ENCODE measurements around the gene SLFN14.
"Not testable (repeated sequence)": the region's sequence is repeated elsewhere in the genome, so short reads cannot be mapped to it uniquely, and the experiment has no call there.

The SLFN14 gene

DNA sequence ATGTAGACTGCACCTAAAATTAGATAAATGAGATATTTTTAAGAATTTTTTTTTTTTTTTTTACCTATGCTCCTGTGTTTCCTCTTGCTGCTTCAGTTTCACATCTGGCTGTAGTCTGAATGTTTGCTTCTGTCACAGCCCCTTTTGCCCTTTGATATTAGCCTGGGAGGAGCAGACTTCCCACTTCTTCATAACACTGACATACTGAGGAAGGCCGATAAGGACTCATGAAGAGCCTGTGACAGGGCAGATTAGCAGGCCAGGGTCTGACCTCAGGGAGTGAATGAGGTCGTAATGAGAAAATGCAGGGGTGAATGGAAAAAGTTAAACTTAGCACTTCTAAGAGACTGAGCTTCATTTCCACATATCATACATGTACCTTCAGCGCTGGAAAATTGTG is at the start of gene SLFN14:
Gene SLFN14, minus strand, starts transcription at position 117 of the 400 bp plus-strand sequence. CDS start 2,757 bp downstream, outside the sequence.
- no peak for DNase-seq

DNA sequence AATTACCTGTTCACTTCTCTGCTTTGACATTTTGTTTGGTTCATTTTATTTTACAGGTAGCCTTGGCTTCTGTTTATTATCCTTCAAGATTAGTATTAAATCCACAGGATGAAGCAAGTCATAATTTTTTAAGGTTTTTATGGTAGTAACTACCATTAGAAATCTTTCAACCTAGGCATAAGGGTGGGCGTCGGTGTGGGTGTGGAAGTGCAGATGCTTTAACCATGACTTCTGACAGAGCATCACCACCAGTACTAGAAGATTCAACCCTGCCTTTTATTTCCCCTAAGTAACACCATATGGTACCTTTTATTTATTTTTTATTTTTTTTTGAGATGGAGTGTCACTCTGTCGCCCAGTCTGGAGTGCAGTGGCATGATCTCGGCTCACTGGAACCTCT is 49.2 kb upstream of the SLFN14 start:
- DNase-seq = no peak

DNA sequence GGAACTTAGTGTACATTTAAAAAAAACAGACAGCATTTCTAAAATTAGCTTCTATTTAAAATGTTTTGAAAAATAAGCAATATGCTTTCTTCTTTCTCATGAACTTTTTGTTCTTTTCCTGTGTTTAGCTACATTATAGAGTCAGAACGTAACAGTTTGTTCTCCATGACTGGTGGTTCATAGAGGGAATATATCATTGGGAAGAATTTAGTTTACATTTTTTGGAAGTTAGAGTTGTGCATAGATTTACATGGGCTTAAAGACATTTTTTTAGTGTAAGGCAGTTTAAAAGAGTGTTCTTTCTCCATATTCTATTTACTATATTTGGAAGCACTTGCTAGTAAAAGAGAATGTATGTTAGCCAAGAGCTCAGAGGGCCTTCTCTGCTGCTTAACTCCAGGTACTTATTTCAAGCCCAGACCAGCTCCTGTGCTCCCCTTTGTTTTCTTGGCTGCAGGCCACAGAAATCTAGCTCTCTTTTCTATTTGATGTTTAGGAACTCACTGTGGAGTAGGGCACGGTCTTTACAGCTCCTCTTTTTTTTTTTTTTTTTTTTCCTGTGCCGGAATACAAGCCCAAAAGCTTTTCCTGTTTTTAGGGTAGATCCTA is 46.7 kb upstream of the SLFN14 start:
- DNase-seq = no peak

DNA sequence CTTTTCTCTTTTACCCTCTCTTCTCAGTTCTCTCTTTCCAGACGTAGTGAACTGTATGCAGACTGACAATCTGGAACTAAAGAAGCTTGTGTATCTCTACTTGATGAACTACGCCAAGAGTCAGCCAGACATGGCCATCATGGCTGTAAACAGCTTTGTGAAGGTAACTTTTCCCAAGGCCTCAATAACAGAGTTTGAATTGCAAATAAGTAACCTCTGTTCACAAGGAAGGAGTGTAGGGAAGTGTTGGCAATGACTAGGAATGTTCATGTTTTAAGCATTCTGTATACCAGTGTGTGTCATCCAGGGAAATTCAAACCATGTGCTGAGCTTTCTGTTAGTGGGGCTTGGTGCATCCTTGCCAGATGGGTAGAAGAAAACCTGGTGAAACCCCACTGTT is 45.1 kb upstream of the SLFN14 start:
- DNase-seq = no peak

DNA sequence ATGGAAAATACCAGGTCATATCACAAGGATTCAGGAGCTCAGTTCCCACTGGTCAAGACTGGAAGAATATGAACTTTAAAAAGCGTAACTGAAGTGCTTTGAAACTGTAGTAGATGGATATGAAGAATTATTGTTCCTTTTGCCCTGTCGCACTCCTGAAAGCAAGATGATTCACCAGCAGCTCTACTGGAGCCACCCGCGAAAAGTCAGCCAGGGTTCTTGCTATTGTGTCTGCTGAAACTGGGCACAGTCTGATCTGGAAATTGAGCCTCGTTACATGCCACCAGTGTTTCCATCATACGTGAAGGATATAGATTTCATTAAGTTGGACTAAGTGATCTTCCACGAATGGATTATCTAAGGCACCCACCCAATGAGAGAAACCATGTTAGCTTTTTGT is 43.1 kb upstream of the SLFN14 start:
- no peak for DNase-seq

DNA sequence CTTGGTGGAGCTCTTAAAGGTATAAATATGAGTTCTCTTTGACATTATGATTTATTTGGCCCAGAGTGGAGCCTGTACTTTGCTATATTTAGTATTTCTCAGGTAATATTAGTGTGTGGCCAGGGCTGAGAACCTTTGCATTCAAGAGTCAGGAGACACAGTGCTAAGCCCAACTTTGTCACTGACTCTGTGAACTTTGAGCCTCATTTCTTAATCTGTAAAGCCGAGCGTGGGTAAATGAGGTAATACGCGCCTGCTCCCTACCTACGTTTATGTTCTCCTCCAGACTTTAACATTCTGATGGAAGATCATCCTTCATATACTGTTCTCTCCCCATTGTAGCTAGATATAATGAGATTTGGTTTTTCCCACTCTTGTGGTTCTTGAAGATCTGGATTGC is 37.0 kb upstream of the SLFN14 start:
- DNase-seq = no peak

DNA sequence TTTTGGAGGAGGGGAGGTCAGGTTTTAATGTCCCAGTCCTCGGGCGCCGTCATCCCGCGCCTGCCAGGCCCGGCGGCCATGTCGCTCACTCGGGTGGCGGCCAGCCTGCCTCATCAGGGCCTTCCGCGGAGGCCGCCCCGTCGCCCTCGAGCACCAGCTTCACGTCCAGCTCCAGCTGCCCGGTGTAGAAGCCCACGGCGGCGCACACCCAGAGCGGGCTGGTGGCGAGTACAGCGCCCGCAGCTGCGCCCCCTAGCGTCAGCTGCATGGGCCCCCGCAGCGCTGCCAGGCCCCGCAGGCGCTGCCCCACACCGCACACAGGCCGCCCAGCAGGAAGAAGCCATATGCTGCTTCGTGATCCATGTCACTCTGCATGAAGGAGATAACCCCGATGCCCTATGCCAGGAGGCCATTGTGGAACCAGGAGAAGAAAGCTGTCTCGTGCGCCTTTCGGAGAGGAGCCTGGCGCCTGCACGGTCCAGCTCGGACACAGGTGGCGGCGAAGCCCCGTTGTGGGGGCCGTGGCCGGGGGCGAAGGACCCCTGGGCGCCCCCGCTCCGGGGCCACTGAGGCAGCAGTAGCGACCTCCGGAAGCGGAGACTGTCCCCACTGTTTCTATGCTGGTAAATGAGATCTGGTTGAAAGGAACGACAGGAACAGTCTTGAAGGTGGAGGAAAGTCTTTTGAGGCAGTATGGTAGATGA is 36.1 kb upstream of the SLFN14 start:
- no peak for DNase-seq

DNA sequence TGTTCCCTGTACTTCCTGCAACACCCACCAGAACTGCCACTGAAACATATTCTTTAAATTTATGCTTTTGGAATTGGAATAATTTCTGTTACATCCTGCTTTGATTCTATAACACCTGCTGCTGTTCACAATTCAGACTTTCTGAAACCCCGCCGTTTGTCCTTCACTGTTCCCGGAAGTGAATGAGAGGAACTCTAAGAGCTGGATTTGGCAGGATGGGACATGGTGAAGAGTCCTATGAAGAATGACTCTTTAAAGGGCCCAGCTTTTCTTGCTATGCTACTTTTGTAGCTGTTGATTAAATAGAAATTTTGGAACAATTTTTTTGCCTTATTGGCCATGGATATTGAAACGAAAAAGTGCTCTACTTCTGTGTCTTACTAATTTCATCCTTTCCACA is 35.5 kb upstream of the SLFN14 start:
- no peak for DNase-seq

DNA sequence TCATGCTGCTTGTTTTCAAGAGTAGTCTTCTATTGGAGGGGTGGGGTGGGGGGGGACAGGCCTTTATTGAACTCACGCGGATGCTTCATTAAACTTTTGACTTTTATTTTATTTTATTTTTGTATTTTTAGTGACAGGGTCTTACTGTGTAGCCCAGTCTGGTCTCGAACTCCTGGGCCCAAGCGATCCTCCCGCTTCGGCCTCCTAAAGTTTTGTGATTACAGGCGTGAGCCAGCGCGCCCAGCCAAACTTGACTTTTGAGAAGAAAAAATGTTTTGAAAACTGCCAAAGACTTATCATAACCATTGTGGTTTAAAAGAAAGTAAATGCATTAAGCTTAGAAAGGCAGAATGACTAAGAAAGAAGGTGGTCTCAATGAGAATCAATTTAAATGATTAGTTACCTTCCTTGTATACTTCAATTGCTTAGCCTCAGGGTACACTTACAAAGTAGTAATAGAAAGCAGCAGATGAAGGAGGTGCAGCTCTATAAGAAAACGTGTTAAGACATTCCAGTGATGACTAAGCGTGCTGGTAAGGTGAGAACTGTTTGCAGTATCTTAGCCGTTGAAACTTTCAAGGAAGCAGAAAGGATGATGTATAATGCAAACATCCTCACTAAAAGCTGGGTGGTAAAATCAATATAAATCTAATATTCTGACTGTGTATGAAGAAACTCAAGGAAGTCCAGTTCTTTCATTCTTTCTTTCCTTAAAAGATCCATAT is 27.7 kb upstream of the SLFN14 start:
- no peak for DNase-seq

DNA sequence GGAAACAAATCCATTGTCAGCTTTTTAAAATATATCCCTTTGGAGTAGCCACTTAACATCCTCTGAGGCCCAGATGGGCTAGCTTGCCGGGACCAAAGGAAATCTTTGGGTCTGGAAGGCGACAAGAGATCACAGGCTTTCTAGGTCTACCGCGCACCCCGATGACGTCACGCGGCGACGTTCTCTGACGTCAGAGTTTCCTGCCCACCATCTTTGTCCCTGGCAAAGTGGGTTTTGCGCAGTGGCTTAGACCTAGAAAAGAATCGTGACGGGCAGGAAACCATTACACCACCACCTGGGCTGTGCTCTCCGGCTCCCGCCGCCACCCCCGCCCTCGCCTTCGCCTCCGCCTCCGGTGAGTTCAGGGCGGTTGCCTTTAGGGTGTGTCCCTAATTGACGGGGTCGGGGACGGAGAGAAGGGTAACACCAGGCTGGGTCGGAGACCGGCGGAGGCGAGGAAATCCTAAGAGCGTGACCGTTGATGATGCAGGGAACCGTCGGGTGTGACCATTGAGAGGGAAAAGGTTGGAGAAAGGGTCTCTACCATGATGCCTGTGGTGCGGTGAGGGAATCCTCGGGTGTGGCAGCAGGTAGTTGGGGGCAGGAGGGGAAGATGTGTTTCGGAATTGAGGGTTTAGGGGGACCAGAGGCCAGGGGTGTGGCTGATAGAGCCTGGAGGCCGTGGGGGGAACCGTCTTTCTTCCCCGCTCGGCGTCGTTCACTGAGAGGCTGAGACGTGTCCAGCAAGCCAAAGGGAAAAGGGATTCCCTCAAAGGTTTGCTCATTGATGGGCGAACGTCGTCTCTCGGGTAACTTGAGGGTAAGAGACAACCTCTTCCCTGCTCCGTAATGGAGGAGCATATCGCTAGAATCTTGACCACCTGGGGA is 26.7 kb upstream of the SLFN14 start, which contains the start of gene AP2B1:
Gene AP2B1, plus strand, starts transcription at position 249 of the 888 bp plus-strand sequence. CDS start 6,709 bp downstream, outside the sequence.
- peak; percentile 85 to 91 for DNase-seq

DNA sequence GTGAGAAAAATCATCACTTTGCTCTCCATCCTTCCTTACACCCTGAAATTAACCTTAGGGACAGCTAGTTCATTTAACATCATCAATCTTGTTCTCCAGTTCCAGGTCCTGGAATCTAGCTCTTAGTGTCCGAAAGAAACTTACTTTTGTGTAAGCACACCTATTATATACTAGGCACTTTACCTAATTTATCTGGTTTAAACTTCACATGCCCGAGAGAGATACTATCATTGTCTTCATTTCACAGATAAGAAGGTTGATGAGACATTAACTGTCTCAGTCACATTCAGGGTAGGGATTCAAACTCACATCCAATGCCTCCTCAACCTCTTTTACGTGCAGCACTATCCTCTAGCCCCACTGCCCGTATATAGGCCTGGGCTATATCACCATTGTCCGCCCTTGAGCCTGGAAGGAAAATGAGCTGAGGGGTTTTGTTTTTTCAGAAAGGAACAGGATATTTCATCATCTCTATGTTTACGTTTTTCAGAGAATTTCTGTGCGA is 26.0 kb upstream of the SLFN14 start:
- DNase-seq = no peak

DNA sequence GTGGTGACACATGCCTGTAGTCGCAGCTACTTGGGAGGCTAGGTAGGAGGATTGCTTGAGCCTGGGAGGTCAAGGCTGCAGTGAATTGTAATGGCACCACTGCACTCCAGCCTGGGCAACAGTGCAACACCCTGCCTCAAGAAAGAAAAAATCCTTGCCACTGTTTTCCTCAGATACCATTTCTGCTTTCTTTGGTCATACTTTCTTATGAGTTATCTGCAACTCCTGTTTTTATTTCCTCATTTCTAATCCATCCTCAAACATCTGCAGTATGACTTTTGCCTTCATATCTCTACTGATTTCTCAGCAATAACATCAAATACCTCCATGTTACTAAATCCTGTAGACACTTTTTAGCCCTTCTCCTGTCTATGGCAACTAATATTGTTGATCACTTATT is 23.4 kb upstream of the SLFN14 start:
- no peak for DNase-seq

DNA sequence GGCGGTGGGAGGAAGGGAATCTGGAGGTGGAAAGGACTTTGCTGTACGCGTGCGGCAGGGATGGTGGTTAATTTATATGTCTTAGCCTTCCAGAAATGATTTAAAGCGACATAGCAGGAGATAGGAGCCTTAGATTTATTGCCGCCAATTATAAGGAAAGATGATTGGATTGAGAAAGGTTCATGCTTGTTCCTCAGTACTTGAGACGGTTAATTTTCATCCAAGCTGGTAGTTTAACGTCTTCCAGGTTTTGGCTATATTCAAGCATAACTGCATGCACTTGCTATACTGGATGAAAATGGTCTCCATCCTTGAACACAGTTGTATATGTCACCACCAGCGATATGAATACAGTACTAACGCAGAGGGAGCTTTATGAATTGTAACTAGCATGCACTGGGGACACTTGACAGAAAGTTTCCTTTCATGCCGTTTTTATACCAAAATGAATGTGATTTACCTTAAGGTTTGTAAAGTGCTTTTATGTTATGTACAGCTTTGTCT is 18.4 kb upstream of the SLFN14 start:
- no peak for DNase-seq

DNA sequence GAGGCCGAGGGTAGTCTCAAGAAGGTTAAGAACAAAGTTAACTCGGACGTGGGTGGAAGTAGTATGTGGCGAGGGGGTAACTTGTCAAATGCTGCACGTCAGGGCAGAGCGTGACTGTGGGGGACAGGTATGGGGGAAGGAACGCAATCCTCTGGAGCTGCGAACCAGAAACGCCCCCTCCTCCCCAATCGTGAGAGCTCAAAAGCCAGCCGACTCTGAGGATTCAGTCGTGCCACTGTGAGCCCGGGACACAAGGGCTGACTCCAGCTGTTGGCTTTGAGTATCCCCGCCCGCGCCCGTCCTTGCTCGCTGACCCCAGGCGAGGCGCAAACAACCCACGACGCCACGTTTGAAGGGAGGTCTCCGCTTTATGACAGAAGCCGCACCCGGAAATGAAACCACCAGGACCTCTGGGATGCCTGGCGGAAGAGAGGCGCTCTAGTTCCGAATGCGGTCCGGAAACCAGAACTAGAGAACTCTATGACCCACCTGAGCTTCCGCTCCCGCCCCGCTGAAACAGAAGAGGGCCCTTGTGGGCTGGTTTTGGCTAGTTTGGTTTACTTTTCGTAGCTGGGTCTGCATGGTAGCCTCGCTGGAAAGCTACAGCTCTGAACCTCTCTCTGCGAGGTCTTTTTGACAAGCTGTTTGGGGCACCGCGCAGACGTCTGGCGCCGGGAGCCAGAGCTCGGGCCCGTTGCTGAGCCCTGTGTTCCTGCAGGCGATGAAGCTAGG is 17.7 kb upstream of the SLFN14 start, which contains the start of gene PEX12:
Gene PEX12, minus strand, starts transcription at position 375 of the 732 bp plus-strand sequence. CDS start 550 bp downstream, outside the sequence.
- peak; percentile 81 to 88 for DNase-seq

DNA sequence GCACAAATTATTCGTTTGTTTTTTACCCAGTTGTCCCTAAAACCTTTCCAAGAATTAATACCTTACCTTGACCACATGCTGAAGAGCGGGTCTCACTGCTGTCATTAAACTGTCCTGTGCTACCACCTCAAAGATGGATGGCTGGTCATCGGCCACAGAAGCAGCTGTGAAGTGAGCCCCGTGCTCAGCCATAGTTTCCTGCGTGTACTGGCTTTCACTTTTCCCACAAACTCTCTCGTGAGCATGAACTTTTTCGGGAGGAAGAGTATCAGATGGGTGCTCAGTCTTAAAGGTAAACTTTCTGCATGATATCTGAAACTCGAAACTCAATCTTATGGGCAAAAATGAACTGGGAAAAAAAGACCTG is 17.2 kb upstream of the SLFN14 start:
- no peak for DNase-seq

DNA sequence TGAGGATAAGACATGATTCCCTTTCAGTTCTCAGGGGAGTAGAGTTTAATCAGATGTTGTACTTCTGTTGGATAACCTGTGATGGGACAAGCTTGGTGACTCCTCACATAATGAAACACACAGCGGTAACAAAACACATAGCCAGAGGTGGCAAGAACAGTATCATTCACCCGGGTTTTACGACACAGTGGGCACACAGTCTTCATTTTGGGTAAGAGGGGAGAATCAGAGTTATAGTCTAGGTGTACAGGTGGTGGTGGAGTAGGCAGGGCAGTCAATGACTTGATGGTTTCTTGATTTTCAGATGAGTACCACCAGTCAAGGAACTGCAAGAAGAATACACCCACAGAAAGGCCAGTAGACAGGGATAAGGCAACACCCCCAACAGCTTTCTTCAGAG is 15.1 kb upstream of the SLFN14 start:
- no peak for DNase-seq

DNA sequence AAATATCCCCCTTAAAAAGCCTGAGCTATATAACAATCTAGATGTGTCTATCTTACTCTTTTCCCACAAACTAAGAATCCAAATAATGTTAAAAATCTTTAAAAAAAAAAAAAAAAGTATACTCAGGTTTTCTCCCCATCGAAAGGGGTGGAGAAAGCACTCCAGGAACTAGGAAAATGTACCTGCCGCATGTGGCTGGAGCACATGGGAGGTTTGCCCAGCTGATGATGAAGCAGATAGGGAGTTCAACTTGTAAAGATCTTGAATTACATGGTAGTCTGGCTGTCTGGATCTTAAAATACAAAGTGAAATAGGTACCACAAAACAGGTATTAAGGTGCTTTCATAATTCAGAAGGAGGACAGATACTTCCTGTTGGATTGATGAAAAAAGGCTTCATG is 8.8 kb upstream of the SLFN14 start:
- no peak for DNase-seq

DNA sequence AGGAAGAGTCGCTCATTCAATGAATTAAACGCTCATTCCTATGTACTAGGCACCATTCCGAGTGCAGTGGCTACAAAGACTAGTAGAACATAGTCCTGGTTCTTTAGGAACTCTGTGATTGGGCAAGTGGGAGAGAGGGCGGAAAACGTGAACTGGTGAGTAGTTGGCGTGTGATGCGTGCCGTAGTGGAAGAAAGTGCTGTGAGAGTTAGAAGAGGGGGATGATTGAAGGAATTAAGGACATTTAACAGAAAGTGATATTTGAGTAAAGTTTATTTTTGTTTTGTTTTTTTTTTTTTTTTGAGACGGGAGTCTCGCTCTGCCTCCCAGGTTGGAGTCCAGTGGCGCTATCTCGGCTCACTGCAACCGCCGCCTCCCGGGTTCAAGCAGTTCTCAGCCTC is 7.9 kb upstream of the SLFN14 start:
- peak; percentile 18 to 41 for DNase-seq

DNA sequence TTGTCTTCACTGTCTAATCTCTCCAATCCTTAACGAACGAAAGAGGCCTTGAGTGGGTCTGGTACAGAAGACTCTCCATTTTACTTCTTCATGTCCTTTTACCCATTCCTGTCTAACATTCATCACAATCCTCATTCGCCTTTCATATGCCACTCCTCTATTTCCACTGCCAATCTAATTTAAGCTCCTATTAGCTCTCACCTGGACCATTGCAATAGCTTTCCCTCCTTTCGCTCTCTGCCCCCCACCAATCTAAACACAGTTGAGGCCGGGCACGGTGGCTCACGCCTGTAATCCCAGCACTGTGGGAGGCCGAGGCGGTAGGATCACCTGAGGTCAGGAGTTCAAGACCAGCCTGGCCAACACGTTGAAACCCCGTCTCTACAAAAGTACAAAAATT is 6.3 kb upstream of the SLFN14 start:
- DNase-seq = no peak

DNA sequence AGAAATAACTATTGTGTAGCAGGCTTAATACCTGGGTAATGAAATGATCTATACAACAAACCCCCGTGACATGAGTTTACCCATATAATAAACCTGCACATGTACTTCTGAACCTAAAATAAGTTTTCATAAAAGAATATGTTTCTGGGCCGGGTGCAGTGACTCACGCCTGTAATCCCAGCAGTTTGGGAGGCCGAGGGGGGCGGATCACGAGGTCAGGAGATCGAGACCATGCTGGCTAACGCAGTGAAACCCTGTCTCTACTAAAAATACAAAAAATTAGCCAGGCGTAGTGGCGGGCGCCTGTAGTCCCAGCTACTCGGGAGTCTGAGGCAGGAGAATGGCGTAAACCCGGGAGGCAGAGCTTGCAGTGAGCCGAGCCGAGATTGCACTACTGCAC is 2.6 kb upstream of the SLFN14 start:
- not testable (repeated sequence) for DNase-seq

DNA sequence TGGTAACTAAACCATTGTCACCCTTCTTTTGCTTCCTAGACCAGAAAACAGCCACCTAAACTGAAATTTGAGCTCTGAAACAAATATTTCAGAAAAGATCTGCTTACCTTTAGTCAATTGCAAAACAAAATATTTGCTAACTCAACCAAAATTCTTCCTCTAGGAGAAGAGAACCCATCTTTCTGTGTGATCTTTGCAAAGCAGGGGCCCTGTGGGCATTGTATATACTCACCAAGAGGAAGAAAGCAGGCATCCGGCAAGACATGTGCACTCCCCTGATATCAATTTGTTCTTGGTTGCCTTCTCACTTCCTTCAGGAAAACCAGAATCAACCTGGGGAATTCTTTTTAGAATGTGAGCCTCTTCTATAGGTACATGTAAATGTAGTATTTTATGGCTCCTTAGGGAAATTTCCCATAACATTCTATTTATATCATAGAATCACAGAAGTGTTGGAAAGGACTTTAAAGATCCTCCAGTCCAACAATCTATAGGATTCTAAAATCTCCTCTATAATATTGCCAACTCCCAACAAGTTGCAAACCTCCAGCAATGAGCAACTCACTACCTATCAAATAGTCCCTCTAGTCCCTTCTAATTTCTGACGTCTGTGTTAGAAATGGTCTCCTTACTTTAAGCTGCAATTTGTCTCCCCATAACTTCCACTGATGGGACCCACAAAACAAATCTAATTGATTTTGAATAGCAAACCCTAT is 966 bp downstream of the SLFN14 start:
- DNase-seq = no peak

Data from NCI-H524 (cell line).